Endometrial microvascular endothelial cells (primary cell): Measurements from ENCODE around the gene ZSCAN26. TPM values are rescaled to one million over a fixed set of nuclear protein-coding genes. Genes with fewer than 3 reads are reported as not detected.
"Not testable (repeated sequence)": the region's sequence is repeated elsewhere in the genome, so short reads cannot be mapped to it uniquely, and the experiment has no call there.

Experiments
- in situ Hi-C: cut with HindIII; loops from 2 replicates; pipeline ENCODE4 v1.10.0; 2017; ENCODE audit warnings: low sequenced_read_pairs, low pct_unique_long_range_greater_than_20kb; ENCODE audit errors: inconsistent ontology term
- total RNA-seq: library from RNA; depleted of rRNA; stranded (reverse); fragments of >200 nt; gene quantifications from one replicate; pipeline ENCODE4 v1.2.3, GENCODE V29; 2015; ENCODE audit errors: inconsistent ontology term

The ZSCAN26 gene
- total RNA-seq, 1 donor from 2014 or later, result 38.7 TPM

DNA sequence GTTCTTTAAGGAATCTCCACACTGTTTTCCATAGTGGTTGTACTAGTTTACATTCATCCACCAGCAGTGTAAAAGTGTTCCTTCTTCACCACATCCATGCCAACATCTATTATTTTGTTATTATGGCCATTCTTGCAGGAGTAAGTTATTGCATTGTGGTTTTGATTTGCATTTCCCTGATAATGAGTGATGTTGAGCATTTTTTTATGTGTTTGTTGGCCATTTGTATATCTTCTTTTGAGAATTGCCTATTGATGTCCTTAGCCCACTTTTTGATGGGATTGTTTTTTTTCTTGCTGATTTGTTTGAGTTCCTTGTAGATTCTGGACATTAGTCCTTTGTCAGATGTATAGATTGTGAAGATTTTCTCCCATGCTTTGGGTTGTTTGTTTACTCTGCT is 39.4 kb downstream of the ZSCAN26 start:
- in situ Hi-C loops, result not testable (repeated sequence)

DNA sequence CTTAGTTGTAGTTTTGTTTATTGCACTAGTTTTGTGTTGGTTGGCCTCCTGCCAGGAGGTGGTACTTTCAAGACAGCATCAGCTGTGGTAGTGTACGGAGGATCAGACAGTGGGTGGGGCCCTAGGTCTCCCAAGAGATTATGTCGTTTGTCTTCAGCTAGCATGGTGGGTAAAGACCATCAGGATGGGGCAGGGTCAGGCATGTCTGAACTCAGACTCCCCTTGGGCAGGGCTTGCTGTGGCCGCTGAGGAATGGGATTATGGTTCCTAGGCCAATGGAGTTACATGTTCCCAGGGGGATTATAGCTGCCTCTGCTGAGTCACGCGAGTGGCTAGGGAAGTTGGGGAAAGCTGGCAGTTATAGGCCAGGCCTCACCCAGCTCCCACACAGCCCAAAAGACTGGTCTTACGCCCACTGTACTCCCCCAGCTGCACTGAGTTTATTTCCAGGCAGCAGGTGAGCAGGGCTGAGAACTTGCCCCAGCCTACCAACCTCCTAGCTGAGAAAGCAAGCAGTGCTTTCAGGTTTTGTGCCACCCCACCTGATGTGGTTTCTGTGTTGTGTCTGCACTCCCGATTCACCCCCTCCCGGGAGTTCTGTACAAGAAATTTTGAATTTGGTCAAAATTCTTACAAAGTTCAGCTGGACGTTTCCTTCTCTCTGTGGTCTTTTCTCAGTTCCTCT is 44.3 kb downstream of the ZSCAN26 start:
- in situ Hi-C loops, result no loop called here

DNA sequence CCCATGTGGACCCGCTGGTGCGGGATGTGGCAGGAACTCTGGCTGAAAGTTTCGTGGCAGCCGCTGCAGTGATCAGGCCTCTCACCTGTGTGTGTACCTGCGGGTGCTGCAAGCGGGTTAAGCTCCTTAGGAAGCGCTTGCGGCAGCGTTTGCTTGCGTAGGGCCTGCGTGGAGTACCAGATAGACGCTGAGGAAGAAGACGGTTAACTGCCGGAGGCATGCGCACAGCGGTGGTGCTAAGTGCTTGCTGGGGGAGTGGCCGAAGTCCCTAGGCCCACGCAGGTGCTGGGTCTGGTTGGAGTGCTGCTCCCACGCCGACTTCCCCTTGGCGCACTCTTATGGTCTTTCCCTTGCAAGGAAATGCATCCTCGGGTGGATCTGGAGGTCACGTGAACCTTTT is 46.0 kb downstream of the ZSCAN26 start:
- in situ Hi-C loops, result no loop called here

DNA sequence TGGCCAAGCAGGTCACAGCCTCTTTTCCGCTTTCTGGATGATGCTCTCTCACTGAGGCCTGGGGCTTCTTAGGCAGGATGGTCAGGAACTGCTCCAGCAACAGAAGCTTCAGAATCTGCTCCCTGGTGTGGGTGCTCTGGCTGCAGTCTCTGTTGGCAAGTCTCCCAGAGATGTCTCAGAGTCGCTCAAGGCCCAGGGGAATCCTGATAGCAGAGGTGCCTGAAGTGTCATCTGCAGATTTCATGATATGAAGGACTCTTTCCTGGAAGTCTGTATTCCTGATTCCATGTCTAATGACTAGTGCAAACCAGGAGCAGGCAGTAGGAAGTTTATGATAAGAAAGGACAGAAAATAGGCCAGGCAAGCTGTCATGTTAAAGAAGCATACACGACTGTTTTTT is 48.7 kb downstream of the ZSCAN26 start:
- in situ Hi-C loops, result no loop called here

DNA sequence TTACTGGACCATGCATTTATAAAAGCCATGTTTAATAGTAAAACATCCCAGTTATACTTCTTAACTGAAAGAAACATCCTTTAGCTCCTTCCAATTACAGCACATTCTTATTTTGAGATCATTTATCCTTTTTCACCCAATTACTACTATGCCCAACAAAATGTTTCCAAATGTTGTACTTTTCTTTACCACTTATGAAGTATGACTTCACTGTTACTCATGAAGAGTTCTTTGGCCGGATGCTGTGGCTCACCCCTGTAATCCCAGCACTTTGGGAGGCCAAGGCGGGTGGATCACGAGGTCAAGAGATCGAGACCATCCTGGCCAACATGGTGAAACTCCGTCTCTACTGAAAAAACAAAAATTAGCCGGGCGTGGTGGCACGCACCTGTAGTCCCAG is 50.9 kb downstream of the ZSCAN26 start:
- in situ Hi-C loops, result not testable (repeated sequence)

DNA sequence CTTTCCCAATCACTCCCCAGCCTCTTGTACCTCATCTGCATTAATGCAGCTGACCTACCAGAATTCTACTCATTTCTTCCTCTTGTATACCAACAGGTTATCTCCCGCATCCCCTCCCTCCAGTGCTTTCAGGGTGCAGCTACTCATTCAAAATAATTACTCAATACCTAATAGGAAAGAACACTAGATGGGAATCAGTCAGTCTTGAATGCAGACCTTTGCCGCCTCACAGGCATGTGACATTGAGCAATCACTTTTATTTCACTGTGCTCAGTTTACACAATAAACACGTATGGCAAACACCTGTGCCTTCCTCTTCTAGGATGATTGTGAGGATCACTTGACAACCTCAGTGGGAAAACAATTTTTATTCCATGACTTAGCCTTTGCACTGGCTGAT is 55.7 kb downstream of the ZSCAN26 start:
- in situ Hi-C loops, result no loop called here

DNA sequence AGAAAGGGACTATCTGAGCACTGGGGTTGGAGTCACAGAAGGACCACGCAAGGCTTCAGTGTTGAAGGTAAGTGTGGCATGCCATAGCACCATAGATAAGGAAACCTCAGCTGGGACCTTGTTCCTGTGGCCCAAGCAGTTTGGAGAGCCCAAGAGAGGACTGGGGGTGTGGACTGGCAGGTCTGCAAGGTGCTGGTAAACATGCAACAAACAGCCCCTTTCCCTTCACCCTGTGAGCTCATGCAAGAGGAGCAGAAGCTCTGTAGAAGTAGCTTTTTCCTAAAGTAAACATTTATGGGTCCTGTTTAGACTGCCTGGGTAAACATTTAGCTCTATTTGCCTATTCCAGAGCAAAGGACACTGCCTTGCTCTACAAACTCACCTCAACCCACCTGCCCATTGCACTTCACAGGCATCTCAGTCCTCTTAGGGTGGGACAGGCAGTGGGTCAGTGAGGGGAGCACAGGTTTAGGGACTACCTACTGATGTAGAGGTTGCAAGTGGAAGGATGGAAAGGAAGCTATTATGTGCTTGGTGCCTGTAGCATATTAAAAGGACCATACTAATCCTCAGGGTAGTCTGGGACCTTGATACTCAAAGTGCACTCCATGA is 57.0 kb downstream of the ZSCAN26 start:
- in situ Hi-C loops, result no loop called here

DNA sequence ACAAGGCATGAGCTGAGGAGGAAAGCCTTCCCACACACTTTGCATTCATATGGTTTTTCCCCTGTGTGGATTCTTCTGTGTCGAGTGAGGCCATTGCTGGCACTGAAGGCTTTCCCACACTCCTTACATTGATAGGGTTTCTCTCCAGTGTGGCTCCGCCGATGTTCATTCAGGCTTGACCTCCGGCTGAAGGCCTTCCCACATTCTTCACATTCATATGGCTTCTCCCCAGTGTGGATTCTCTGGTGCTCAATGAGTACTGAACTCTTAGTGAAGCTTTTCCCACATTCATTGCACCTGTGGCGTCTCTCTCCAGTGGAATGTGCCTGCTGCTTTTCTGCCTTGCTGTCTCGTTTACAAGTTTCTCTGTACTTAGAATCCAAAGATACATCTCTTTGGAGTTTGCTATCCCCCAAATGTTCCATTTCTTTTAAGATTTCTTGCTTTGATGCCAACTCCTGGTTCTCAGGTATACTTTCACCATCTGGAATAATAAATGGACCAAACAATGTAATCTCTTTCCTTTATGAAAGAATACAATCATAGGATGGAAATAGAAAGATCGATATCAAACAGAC is 59.5 kb downstream of the ZSCAN26 start:
- in situ Hi-C loops, result no loop called here

Other genes starting within 250 kb of the ZSCAN26 start
- 0.19 TPM for gene ZNF165, start 186.6 kb upstream of the ZSCAN26 start, total RNA-seq
- 4.9 TPM for gene ZSCAN16, start 142.5 kb upstream of the ZSCAN26 start, total RNA-seq
- 11.2 TPM for gene ZKSCAN8, start 125.3 kb upstream of the ZSCAN26 start, total RNA-seq
- 11.8 TPM for gene ZSCAN9, start 41.9 kb upstream of the ZSCAN26 start, total RNA-seq
- gene ZKSCAN4, start 14.9 kb upstream of the ZSCAN26 start, total RNA-seq, result 4.1 TPM
- gene NKAPL, start 7.8 kb upstream of the ZSCAN26 start, total RNA-seq, result 0.19 TPM
- 11.9 TPM for gene PGBD1, start 14.4 kb downstream of the ZSCAN26 start, total RNA-seq
- 16.5 TPM for gene ZSCAN31, start 69.0 kb downstream of the ZSCAN26 start, total RNA-seq
- gene ZKSCAN3, start 82.8 kb downstream of the ZSCAN26 start, total RNA-seq, result 2.9 TPM
- 2.1 TPM for gene ZSCAN12, start 132.6 kb downstream of the ZSCAN26 start, total RNA-seq
- 0.28 TPM for gene ZSCAN23, start 176.3 kb downstream of the ZSCAN26 start, total RNA-seq
- not detected for gene GPX6, start 248.7 kb downstream of the ZSCAN26 start, total RNA-seq